Left kidney (tissue), 2 donors: ENCODE measurements around the gene VPS13C. TPM values are rescaled to one million over a fixed set of nuclear protein-coding genes. Genes with fewer than 3 reads are reported as not detected.
A peak's percentile ranks its signal among the peaks of the same experiment; 100 is the strongest.

Source experiments
- DNase-seq: peaks from one replicate; pipeline ENCODE4 v3.0.0-alpha.2; 2013
- polyA plus RNA-seq: library from polyadenylated mRNA; unstranded; fragments of 120-200 nt; gene quantifications from one replicate; pipeline ENCODE4 v1.2.1, GENCODE V29; 2013; ENCODE audit not compliant: insufficient read length

The VPS13C gene
- polyA plus RNA-seq, 1 donor, result 64.7 TPM

DNA sequence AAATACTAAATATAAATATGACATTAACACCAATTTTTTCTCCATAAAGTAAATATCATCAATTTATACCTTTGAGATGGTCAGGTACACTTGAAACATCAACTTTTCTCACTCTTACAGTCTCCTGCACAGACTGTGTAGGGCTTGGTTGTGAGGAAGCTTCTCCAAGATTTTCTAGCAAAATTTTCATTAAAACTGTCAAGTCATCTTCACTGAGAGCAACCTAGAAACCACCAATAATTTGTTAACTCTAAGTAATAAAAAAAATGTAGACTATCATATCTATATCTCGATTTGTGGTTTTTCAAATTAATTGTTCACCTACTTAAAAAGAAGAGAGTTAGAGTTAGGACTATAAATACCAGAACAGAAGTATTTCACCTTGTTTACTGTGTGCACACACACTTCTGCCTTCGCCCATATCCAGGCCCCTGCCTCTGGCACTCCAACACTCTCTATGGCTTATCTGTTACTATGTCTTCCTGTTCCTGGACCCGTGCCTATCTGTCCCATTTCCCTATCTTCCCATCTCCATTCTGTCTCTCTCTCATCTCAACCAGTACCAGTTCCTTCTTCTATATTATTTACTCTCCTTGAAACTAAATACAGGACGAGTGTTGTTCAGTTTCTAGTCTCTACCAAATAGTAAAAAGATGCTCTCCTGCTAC lies 123.6 kb downstream of the VPS13C start:
- no peak for DNase-seq

DNA sequence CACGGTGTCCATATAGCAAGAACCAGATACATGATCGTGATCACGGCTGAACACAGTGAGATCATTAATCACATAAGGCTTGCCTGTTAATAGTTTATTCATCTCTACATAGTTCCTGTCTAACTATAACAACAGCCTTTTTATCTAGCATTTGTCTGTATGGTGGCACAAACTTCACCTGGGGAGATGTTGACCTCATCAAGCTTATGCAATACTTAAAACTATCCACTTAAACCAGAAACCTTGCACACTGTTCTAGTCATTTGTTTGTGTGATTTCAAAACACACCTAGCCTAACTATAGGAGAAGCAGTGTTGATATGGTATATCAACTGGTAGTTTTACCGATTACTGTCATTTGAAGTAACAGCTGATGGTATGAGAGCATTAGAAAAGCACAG lies 124.8 kb downstream of the VPS13C start:
- DNase-seq, result no peak

DNA sequence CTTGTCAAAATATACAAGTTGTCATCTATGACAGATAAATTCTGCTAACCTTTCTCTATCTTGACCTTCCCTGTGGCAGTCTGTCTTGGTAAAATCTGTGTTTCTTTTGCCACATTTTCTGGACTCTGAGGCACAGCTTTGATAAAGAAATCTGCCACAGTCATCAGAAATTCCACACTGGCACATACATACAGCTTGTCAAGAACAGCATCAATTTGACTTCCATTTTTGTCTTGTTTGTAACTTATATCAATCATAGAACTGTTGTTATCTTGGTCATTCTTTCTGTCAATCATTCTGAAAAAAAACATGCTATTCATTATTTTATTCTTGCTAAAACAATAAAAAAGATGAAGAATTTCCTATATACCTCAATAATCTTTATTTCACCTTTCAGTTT lies 130.8 kb downstream of the VPS13C start:
- no peak for DNase-seq

DNA sequence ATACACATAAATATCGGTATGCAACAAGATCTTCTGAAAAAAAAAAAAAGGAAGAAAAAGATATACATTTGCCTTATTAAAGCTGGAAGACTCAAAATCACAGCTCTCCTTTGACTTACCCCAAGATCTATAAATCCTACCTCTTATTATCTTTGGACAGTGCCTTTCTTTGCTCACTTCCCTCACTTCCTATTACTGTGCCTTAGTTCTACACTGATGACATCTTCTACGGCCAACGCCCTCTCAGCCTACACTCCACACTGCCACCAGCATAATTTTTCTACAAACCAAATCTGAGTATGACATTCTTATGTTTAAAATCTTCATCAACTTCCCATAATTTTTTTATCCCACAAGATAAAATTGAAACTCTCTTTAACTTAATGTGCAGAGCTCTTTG lies 137.1 kb downstream of the VPS13C start:
- DNase-seq, result no peak

DNA sequence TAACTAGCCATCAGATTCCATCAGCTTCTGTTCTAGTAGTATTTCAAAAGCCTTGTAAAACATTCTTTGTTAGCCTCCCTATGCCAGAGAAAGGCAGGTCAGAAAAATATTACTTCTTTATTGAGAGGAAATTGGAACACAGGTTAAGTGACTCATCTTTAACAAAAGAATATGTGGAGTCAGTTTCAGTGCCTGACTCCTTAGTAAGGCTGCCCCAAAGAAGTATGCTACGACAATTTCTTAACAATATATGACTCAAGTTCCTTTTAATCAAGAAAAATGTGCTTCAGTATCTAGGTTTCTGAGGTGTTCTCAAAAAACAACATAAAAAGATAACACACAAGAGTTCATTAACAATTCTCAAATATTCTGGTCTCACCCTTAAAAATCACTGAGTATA lies 139.2 kb downstream of the VPS13C start:
- no peak for DNase-seq

DNA sequence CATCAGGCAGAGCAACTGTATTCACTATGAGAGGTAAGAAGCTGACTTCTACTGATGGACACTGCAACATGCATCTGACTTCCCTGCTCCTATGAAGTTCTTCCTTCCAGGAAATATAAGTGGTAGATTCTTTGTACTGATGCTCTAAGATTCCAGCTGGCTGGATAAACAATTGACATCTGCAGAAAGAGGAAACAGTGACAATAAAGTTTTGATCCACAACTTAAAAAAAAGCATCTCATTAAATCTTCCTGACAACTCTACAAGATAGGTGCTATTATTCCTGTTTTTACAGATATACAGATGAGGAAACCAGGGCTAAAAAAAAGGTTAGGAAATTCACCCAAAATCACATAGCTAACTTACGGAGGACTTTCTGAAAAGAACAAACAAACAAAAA lies 142.8 kb downstream of the VPS13C start:
- no peak for DNase-seq

DNA sequence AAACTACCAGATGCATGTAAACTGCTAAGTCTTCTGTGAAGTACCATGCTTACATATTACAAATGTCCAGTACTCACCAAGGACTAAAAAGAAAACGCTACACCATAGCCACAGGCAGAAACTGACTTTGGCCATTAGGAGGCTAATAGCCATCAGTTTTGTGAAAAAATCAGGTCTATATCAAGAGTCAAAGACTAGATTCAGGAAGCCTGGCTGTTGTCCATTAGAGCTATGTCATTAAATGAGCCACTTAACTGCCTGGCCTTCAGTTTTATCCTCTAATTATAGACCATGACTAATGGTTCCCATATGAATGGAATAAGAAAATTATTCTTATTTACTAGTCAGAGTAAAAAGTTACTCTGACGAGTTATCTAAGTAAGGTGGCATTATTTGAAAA lies 144.1 kb downstream of the VPS13C start:
- DNase-seq, result no peak

DNA sequence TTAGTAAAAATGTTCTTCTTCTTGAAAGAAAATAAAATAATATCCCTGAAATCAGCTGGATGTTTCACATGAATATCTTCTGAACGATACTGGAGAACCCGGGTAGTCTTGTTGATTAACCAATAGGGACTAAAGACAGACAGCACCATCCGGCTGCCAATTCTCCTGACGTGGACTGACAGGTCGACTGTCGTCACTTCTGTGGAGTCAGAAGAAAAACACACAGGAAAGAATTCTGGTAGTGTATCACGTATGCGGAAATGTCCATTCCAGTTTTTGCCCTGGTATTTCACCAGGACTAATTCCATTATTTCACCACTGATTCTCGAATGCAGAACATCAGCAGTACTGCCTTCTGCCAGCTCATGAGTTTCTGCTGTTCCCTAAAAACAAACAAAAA lies 144.6 kb downstream of the VPS13C start:
- DNase-seq, result no peak

DNA sequence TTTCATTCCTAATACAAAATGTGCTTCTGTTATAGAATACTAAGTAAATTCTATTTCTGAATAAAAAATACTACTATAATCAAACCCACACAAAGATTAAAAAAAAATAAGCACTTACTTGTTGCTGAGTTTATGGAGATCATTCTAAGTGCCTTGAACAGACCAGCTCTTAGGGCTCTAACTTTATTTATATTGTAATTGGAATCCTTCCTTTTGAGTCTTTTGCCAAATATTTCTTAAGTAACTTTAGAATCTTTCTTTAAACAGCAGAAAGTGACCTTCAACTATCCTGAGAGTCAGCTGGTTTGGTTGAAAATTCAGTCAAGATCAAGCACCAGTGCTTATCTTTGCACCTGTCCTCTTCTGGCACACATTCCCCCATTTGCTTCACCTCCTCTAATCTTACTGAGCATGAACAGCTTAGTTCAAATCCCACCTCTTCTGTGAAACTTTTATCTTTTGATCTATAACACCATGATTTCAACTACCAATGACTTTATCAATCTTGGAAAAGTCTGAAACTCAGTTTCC lies 149.3 kb downstream of the VPS13C start:
- no peak for DNase-seq

DNA sequence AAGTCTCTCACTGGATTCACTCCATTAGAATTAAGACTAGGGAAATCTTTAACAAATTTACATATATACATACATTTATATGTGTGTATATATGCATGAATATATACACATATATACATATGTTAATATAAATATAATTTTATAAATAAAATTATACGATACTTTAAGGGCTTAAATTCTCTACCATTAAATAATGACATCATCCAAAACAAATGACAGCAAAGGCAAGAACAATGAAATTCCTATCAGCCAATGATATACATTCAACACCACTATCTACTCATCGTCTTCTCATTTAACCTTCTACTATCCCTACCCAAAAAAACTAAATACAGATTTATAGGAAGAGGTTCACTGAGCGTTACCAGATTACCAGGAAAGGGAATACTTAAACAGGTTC lies 152.0 kb downstream of the VPS13C start:
- no peak for DNase-seq

DNA sequence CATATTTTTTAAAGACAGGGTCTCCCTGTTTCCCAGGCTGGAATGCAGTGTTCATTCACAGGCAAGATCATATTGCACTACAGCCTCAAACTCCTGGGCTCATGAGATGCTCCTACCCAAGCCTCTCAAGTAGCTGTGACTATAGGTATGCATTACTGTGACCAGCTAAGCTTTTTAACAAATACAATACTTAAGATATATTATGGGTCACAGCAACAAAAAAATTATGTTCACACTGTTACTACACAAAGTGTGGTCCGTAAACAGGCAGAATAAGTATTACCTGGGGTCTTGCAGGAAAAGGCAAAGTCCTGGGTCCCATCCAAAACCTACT lies 152.5 kb downstream of the VPS13C start:
- DNase-seq, result no peak

DNA sequence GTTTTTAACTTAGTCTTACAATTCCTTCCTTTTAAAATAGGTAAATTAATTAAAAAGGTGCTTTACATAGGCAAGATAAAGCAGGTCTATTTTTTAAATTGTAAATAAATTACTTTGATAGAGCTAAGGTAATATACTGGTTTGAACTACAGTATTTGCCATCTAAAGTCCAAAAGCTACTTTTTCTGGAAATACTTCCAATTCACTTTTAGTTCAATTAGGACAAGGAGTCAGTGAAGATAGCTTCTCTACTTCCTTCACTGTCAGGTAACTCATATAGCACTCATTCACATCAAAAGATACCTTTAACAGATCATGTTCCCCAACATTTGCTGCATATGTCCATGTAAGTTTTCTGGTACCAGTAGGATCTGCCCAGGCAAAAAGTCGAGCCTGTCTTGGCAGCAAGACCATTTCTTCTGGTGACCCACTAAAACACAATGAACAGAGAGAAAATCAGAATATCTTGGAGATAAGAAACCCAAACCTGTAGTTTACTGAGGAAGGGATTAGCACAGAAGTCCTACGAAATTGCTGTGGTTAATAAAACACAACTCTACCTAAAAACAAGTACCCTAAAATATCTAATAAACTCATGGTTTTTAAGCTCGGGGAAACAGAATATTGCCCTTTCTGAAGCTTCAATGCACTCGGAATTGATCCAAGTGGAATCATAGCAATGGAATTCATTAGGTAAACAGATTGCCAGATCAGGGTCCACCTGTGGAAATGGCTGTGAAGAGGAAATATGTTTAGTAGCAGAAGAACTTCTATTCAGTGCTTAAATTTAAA lies 153.1 kb downstream of the VPS13C start:
- DNase-seq, result no peak

DNA sequence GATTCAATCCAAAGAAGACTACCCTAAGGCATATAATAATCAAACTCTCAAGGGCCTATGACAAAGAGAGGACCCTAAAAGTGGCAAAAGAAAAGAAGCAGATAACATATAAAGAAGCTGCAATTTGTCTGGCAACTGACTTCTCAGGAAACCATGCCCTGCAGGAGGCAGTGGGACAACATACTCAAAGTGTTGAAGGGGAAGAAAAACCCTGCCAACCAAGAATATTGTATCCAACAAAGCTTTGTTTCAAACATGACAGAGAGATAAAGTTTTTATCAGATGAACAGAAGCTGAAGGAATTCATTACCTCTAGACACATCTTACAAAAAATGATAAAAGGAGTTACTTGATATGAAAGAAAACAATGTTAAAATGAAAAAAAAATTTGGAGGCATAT lies 167.1 kb downstream of the VPS13C start:
- DNase-seq, result no peak

DNA sequence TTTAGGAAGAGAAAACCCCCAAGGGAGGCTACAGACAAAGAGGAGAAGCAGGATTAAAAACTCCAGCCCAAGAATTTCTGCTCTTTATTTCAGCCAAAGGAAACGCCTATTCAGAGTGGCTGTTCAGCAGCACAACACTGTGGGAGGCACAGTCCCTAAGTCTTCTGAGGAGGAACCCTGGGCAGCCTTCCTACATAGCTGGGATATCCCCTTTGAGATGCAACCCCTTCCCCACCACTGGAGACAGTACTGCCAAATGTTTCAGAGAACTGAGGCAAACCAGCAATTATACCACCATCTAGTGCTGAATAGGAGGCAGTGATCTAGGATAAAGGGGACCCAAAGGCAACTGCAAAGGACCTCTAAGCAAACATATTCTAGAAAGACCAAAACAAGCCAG lies 168.1 kb downstream of the VPS13C start:
- no peak for DNase-seq

DNA sequence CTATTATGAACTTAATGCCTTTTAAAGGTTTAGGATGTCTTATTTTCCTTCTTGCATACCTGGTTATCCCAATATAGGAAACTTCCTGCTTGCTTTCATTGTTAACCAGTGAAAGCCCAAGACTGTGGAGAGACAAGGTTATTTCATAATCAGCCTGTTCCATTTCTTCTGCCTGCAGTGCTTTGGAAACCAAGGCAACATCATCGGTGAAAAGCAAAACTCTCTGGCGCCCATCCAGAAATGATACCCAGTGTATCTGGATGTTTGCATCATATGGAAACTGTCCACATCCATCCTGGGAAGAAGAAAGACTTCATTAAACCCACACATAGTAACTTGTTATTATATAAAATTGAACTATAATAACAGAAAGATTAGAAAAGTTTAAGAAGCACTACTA lies 170.1 kb downstream of the VPS13C start:
- DNase-seq, result no peak

DNA sequence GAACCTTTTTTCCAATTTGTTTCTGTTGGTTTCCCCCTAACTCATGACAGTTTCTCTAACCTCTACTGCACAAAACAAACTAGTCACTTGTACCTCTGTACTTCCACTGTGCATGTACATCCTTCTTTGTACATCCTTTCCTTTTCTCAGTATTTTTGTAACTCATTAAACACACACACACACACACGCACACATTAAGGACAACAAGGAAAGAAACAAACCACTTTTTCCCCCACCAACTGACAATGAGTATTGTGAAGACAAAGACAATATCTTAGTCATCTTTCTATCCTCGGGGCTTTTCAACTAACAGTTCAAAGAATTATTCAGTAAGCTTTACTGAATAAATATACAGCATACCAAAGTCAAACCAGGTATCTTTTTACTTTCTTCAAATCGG lies 170.5 kb downstream of the VPS13C start:
- DNase-seq, result no peak

DNA sequence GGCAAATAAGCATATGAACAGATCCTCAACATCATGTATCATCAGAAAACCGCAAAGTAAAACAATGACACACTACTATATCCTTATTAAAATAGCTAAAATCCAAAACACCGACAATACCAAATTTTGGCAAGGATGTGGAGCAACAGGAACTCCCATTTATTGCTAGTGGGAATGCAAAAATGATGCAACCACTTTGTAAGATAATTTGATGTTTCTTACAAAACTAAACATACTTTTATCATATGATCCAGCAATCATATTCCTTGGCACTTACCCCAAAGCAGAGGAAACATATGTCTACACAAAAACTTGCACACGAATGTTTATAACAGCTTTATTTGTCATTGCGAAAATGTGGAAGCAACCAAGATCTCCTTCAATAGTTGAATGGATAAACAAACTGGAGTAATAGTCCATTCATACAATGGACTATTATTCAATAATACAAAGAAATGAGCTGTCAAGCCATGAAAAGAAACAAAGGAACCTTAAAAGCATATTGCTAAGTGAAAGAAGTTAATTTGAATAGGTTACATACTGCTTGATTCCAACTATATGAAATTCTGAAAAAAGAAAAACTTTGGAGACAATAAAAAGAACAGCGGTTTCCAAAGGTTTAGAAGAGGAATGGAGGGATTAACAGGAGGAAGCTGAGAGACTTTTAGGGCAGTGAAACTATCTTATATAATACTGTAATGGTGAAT lies 172.0 kb downstream of the VPS13C start:
- DNase-seq, result no peak

DNA sequence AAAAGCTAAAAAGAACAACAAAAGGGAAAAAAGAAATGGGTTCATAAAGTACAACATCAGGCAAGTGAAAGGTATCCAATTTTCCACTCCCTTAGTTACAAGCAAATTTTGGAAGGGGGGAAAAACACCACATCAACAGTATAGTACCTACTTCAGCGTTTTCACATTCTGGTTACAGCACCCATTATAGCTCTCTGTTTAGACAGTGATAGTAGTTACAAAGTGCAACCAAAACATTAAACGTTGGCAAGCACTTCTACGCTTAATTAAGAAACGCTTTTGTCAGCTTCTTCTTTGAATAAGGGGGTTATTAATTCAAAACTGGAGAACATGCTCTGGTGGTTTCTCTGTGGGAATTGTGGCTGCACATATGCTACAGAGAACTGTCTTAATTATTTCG lies 180.2 kb downstream of the VPS13C start:
- DNase-seq, result no peak

DNA sequence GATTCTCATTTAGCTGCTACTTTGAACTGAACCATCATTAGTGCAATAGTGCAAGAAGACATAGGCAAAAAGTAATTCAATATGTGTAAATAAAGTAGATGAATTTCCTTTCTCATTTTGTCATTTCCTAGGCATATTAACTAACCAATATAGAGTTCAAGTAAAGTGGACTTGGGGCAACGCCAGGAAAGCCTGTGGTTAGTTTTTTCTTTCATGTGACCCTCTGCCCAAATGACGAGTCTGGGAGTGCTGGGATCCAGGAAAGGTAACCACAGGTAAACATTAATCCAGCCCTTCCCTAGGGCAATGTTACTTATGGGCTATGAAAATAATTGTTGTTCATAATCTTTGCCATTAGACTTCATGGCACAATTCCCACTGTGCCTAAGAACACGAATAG lies 181.0 kb downstream of the VPS13C start:
- DNase-seq, result peak; percentile 15

DNA sequence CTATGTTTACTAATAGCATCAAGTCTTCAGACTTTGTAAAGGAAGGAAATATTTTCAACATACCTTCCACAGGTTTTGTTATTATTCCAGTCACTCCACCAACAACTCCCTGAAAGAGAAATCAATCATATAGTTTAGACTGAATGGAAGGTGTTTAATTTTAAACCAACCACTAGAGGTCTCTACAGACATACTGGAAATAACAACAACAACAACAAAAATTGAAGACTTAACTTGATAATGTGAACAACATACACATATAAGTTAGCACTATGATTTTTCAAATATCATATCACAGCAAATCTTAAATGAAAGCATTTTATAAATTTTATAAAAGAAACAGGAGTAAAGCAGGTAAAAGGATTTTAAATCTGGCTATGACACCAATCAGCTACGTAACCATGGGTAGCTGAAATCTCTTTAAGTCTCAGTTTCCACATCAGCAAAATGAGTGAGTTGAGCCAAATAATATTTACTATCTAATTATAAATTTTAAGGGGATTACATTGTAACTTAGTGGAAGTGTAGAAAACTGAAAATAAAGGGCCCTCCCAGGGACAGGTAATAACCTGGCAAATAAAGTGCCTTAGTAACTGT lies 188.2 kb downstream of the VPS13C start:
- DNase-seq, result peak; percentile 14

DNA sequence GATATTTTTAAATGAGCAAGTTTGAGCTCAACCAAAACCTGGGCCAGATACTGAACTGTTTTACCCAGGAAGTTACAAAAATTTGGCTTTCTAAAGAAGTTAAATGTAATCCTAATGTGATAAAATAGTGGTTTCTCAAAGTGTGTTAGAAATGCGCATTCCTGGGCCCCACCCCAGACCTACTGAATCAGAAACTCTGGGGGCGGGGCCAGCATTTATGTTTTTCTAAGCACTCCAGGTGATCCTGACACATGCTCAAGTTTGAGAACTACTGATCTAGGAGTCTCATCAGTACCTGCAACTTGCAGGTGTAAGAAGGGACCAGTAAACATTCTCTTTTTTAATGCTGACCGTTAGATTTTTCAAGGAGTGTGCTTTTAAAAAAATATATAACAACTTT lies 190.6 kb downstream of the VPS13C start:
- no peak for DNase-seq

DNA sequence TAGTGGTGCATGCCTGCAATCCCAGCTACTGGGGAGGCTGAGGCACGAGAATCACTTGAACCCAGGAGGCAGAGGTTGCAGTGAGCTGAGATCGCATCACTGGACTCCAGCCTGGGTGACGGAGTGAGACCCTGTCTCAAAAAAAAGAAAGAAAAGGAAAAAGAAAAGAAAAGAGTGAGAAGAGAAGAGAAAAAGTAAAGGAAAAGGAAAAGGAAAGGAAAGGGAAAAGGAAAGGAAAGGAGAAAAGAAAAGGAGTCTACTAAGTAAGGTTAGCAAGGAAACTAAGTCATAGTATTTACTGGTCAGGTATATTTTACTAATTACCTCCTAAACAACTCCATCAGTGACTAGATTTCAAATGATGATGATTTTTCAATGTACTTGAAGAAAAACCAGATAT lies 198.3 kb downstream of the VPS13C start:
- DNase-seq, result no peak
